Loucy (cell line): ENCODE results near the gene CPED1.

Source experiments
- H2AFZ ChIP-seq: fragments of 200-600 bp; sonication (generic); 2 replicates; pipeline ENCODE4 v1.6.0; 2016; ENCODE audit warnings: antibody characterized with exemption, mild to moderate bottlenecking, low read length, moderate library complexity
- H3F3A ChIP-seq: fragments of 200-600 bp; 2 replicates; pipeline ENCODE4 v1.6.0; 2016; ENCODE audit warnings: antibody characterized with exemption, low read depth, mild to moderate bottlenecking
- H3K27me3 ChIP-seq: fragments of 200-600 bp; sonication (generic); 2 replicates; pipeline ENCODE4 v1.6.1; 2014; ENCODE audit warnings: low read length, mild to moderate bottlenecking; ENCODE audit not compliant: insufficient read depth, poor library complexity, severe bottlenecking
- H3K36me3 ChIP-seq: fragments of 200-600 bp; sonication (generic); 2 replicates; pipeline ENCODE4 v1.6.1; 2016; ENCODE audit warnings: low read length; ENCODE audit not compliant: insufficient read depth
- H3K4me1 ChIP-seq: fragments of 200-600 bp; sonication (generic); 2 replicates; pipeline ENCODE4 v1.5.1; 2014; ENCODE audit warnings: low read length, mild to moderate bottlenecking; ENCODE audit not compliant: insufficient read depth, poor library complexity, severe bottlenecking
- H3K4me2 ChIP-seq: fragments of 200-600 bp; sonication (generic); 2 replicates; pipeline ENCODE4 v1.6.0; 2014; ENCODE audit warnings: antibody characterized with exemption, low read length, low read depth, mild to moderate bottlenecking; ENCODE audit not compliant: poor library complexity, severe bottlenecking
- H3K4me3 ChIP-seq: fragments of 200-600 bp; sonication (generic); 2 replicates; pipeline ENCODE4 v1.5.1; 2014; ENCODE audit warnings: low read length, mild to moderate bottlenecking, mixed read lengths; ENCODE audit not compliant: poor library complexity, severe bottlenecking
- H3K79me2 ChIP-seq: fragments of 200-600 bp; sonication (generic); 2 replicates; pipeline ENCODE4 v1.6.1; 2014; ENCODE audit warnings: low read length; ENCODE audit not compliant: insufficient read depth
- H3K9ac ChIP-seq: fragments of 200-600 bp; sonication (generic); 2 replicates; pipeline ENCODE4 v1.6.0; 2014; ENCODE audit warnings: mild to moderate bottlenecking, low read depth, low read length, moderate library complexity; ENCODE audit not compliant: poor library complexity, severe bottlenecking
- H3K9me2 ChIP-seq: fragments of 200-600 bp; sonication (generic); replicated peaks from 2 replicates; pipeline ENCODE4 v1.6.1; 2016; ENCODE audit warnings: low read depth, low read length, mixed read lengths
- H3K9me3 ChIP-seq: fragments of 200-600 bp; sonication (generic); 2 replicates; pipeline ENCODE4 v1.6.1; 2014; ENCODE audit warnings: mild to moderate bottlenecking, antibody characterized with exemption, low read length, low read depth; ENCODE audit not compliant: insufficient read depth
- H4K20me1 ChIP-seq: fragments of 200-600 bp; sonication (generic); 2 replicates; pipeline ENCODE4 v1.6.0; 2014; ENCODE audit warnings: antibody characterized with exemption, low read length, mild to moderate bottlenecking; ENCODE audit not compliant: insufficient read depth, poor library complexity, severe bottlenecking
- CTCF ChIP-seq: fragments of 200-600 bp; sonication (generic); conservative IDR thresholded peaks from 2 replicates; pipeline ENCODE4 v1.5.1; 2014; ENCODE audit warnings: mild to moderate bottlenecking, antibody characterized with exemption, low read length
- EZH2phosphoT487 ChIP-seq: fragments of 200-600 bp; IDR thresholded peaks from 2 replicates; pipeline ENCODE4 v1.6.1; 2018; ENCODE audit warnings: antibody characterized with exemption, mild to moderate bottlenecking, moderate library complexity, borderline replicate concordance

CPED1 gene

GRCh38 chr7:120985130-120985758 lies 3.3 kb upstream of the CPED1 start:
- no peak overlapping the region for H3K4me3 ChIP-seq
- H3K9me2 ChIP-seq = no peaks in the 10 kb centered on the region
- H3K4me1 ChIP-seq = peaks cover 7% of the 10 kb centered on the region
- no peaks in the 10 kb centered on the region for H3K36me3 ChIP-seq
- H3K27me3 ChIP-seq = no peaks in the 10 kb centered on the region
- H3K9ac ChIP-seq = no peak overlapping the region
- no peaks in the 10 kb centered on the region for H3K79me2 ChIP-seq
- H3K9me3 ChIP-seq = no peaks in the 10 kb centered on the region
- H4K20me1 ChIP-seq = no peaks in the 10 kb centered on the region
- no peak overlapping the region for H2AFZ ChIP-seq
- H3F3A ChIP-seq = no peaks in the 10 kb centered on the region
- no peak for TF ChIP-seq EZH2phosphoT487
- no peak for TF ChIP-seq CTCF
- no peak overlapping the region for H3K4me2 ChIP-seq

- no peak overlapping the region for H3K9ac ChIP-seq
- H3K9me2 ChIP-seq = no peaks in the 10 kb centered on the region
- H3K4me1 ChIP-seq = peaks cover 7% of the 10 kb centered on the region
- no peak overlapping the region for H3K4me2 ChIP-seq
- H3K27me3 ChIP-seq = no peaks in the 10 kb centered on the region
- H3K9me3 ChIP-seq = no peaks in the 10 kb centered on the region
- H4K20me1 ChIP-seq = no peaks in the 10 kb centered on the region
- no peak overlapping the region for H2AFZ ChIP-seq
- no peaks in the 10 kb centered on the region for H3K79me2 ChIP-seq
- H3K36me3 ChIP-seq = no peaks in the 10 kb centered on the region
- H3K4me3 ChIP-seq = no peak overlapping the region
- no peak for TF ChIP-seq CTCF
- TF ChIP-seq EZH2phosphoT487 = no peak
- no peaks in the 10 kb centered on the region for H3F3A ChIP-seq
Measured at GRCh38 chr7:120985839-120986238, 2.7 kb upstream of the CPED1 start.

GRCh38 chr7:120986650-120987049 lies 1.9 kb upstream of the CPED1 start:
- Histone ChIP-seq H3F3A (no peaks in the 10 kb centered on the region), H2AFZ (no peak overlapping the region), H3K9me2 (no peaks in the 10 kb centered on the region), H3K9ac (no peak overlapping the region), H3K9me3 (no peaks in the 10 kb centered on the region), H3K79me2 (no peaks in the 10 kb centered on the region), H3K4me3 (no peak overlapping the region), H3K27me3 (no peaks in the 10 kb centered on the region), H3K4me2 (no peak overlapping the region), H3K36me3 (no peaks in the 10 kb centered on the region), H4K20me1 (no peaks in the 10 kb centered on the region), H3K4me1 (peaks cover 7% of the 10 kb centered on the region)
- no peak for TF ChIP-seq EZH2phosphoT487
- TF ChIP-seq CTCF = no peak
